ENCODE results near the gene MESP1. TPM values are rescaled to one million over a fixed set of nuclear protein-coding genes. Genes with fewer than 3 reads are reported as not detected.
"Not testable (repeated sequence)": the region's sequence is repeated elsewhere in the genome, so short reads cannot be mapped to it uniquely, and the experiment has no call there.

Gene MESP1
- 0.23 and 0.71 TPM in 2 replicates for total RNA-seq (2014; rRNA removed; shearing (Covaris generic))

- DNase-seq (ENCODE audit: low spot score): peak; percentile 97
Observed at GRCh38 chr15:89750560-89751542, at the start of gene MESP1. Gene MESP1 (minus strand): TSS chr15:89751249. CDS start chr15:89751231, 18 bp downstream.

GRCh38 chr15:89799918-89800498 is 49.0 kb upstream of the MESP1 start:
- no peak for DNase-seq (ENCODE audit: low spot score)

- no peak for DNase-seq (ENCODE audit: low spot score)
Observed at GRCh38 chr15:89799011-89799911, 48.2 kb upstream of the MESP1 start.

- DNase-seq (ENCODE audit: low spot score): no peak
Observed at GRCh38 chr15:89797678-89798201, 46.7 kb upstream of the MESP1 start.

GRCh38 chr15:89795996-89796395 is 44.9 kb upstream of the MESP1 start:
- no peak for DNase-seq (ENCODE audit: low spot score)

- no peak for DNase-seq (ENCODE audit: low spot score)
Observed at GRCh38 chr15:89794627-89795241, 43.7 kb upstream of the MESP1 start.

GRCh38 chr15:89792106-89792805 is 41.2 kb upstream of the MESP1 start:
- no peak for DNase-seq (ENCODE audit: low spot score)

- no peak for DNase-seq (ENCODE audit: low spot score)
Observed at GRCh38 chr15:89790661-89791060, 39.6 kb upstream of the MESP1 start.

GRCh38 chr15:89790206-89790605 is 39.2 kb upstream of the MESP1 start:
- DNase-seq (ENCODE audit: low spot score): no peak

GRCh38 chr15:89788585-89788984 is 37.5 kb upstream of the MESP1 start:
- not testable (repeated sequence) for DNase-seq (ENCODE audit: low spot score)

- DNase-seq (ENCODE audit: low spot score): no peak
Observed at GRCh38 chr15:89787944-89788343, 36.9 kb upstream of the MESP1 start.

- no peak for DNase-seq (ENCODE audit: low spot score)
Observed at GRCh38 chr15:89785774-89786140, 34.7 kb upstream of the MESP1 start.

- peak; percentile 72 for DNase-seq (ENCODE audit: low spot score)
Observed at GRCh38 chr15:89785064-89785773, 34.2 kb upstream of the MESP1 start.

GRCh38 chr15:89784686-89784960 is 33.6 kb upstream of the MESP1 start:
- DNase-seq (ENCODE audit: low spot score): no peak

- no peak for DNase-seq (ENCODE audit: low spot score)
Observed at GRCh38 chr15:89783861-89784685, 33.0 kb upstream of the MESP1 start.

- no peak for DNase-seq (ENCODE audit: low spot score)
Observed at GRCh38 chr15:89783111-89783860, 32.2 kb upstream of the MESP1 start.

GRCh38 chr15:89782619-89782950 is 31.5 kb upstream of the MESP1 start:
- DNase-seq (ENCODE audit: low spot score): not testable (repeated sequence)

GRCh38 chr15:89781891-89782618 is 31.0 kb upstream of the MESP1 start:
- DNase-seq (ENCODE audit: low spot score): peak; percentile 61

Measured in HT-29 (cell line).